Ovary (tissue), 3 donors: ENCODE measurements around the gene ZP3.

Source experiments
- CTCF ChIP-seq, 3 donors: fragments of 450-650 bp in 2 of 3; fragments of 200-600 bp in 1 of 3; IDR thresholded peaks; one replicate each; pipeline versions ENCODE4 v1.5.1 to v1.8.0; 2016 to 2022; ENCODE audit warnings: antibody characterized with exemption in 3 of 3, mild to moderate bottlenecking in 1 of 3
- EP300 ChIP-seq: sonication (generic); formaldehyde crosslinking; IDR thresholded peaks from one replicate; pipeline ENCODE4 v1.6.1; 2017; ENCODE audit warnings: antibody characterized with exemption
- POLR2A ChIP-seq: fragments of 450-650 bp; IDR thresholded peaks from one replicate; pipeline ENCODE4 v1.6.1; 2017; ENCODE audit warnings: antibody characterized with exemption, mild to moderate bottlenecking, moderate library complexity
- donor health status: DM: no; HTN: no; CAD: no.

- TF ChIP-seq CTCF (IDR thresholded peaks at IDR 0.05) (no peak), POLR2A (no peak), EP300 (no peak)
These were observed 4.4 kb downstream of the ZP3 start for GRCh38 chr7:76428868-76429805.
